HK-2 (cell line): ENCODE measurements around the gene PTPN2.
"Not testable (repeated sequence)": the region's sequence is repeated elsewhere in the genome, so short reads cannot be mapped to it uniquely, and the experiment has no call there.

ENCODE experiments used
- DNase-seq: peaks from one replicate; pipeline ENCODE4 v3.0.0-alpha.2; 2018; ENCODE audit not compliant: unreplicated experiment

PTPN2 gene

DNA sequence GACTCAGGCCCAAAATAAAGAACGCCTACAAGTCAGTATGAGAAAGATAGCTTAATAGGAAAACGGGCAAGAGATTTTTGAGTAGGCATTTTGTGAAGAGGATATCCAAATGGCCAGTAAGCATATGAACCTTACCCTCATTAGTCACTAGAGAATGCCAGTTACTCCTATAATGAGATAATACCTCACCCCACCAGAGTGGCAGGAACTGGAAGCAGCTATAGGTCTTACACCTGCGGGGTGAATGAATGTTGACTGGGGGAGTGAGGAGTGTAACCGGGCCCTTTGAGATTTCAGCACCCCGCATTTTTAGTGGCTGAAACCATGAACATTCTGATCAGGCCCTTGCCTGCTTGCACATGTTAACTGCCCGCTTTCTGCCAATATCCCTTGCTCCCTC is 7.5 kb upstream of the PTPN2 start:
- no peak for DNase-seq

DNA sequence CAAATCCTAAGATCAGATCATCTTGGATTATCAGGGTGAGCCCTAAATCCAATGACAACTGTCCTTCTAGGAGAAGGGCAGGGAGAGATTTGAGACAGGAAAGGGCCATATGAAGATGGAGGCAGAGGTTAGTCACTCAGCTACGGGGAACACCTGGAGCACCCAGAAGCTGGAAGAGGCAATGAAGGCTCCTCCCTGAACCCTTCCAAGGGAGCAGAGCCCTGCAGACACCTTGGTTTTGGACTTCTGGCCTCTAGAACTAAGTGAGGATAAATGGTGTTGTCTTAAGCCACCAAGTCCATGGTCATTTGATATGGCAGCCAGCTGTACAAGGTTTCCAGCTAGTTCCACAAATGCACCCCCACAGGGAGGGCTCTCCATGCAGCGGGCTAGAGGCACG is 6.9 kb upstream of the PTPN2 start:
- no peak for DNase-seq

DNA sequence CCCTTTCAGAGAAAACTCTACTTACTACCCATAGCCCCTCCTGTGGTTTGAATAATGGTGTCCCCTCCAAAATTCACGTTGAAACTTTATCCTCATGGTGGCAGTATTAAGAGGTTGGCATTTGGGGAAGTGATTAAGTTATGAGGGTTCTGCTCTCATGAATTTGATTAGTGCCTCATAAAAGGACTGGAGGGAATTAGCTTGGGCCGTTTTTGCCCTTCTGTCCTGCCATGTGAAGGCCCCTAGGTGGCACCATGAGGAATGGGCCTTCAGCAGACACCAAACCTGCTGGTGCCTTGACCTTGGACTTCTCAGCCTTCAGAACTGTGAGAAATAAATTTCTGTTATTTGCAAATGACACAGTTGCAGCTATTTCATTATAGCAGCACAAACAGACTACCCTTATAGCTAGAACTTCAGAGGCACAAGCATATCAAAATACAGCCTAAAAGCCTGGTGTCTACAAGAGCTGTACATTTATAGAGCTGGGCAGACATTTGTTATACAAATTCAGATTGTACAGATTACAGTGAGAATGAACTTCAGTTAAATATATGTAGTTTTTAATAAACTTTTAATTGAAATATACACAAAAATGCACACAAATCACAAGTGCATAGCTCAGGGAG is 2.6 kb upstream of the PTPN2 start:
- no peak for DNase-seq

DNA sequence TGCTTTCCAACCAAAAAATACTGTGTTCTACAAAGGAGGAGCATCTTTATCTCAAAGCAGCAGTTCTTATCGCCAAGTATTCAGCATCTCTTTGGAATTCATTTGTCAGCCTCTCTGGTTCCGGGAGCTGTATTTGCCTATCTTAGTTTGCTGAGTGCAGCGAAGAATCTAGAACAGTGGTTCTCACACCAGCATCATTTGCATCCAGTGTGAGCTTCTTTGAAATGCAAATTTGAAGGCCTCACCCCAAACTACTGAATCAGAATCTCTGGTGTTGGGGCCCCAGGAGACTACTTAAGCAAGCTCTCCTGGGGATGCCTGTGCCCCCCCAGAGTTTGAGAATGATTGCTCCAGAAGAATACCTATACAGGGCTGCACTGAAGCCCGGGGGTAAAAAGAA is 1.5 kb upstream of the PTPN2 start:
- no peak for DNase-seq

DNA sequence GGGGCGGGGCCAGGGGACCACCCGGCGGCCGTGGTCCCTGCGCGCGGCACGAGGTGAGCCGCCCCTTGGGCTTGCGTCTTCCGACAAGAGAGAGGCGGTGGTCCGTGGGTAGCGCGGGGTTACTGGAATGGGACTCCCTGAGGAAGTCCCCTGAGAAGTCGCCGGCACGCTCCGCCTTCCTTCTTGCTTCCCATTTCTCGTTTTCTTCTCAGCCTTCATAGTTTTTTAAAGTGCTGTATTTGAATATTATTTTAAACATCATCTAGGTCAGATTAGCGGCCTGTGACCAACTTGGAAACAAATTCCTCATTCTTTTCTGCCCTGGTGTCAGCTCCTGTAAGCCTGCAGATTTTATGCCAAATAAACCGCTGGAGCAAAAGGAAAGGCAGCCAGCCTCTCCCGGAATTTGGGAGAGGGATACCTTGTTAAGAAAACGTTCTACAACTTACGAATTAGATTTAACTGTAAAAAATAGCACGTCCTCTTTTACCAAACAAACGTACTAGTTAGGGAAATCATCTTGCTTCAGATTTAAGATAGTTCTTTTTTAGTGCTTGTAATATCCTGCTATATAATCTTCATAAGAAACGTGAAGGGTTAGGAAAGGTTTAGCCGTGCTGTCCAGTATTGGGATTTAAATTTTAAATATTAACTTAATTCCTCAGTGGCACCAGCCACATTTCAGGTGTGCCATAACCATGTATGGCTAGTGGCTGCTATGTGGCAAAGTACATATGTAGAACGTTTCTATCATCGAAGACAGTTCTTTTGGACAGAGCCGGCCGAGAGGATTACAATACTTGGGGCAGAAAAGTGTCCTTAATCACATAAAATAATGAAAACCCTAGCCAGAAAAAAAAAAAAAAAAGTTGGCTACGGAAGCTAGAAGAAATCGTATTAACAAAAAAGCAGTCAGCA is 628 bp upstream of the PTPN2 start:
- no peak for DNase-seq

DNA sequence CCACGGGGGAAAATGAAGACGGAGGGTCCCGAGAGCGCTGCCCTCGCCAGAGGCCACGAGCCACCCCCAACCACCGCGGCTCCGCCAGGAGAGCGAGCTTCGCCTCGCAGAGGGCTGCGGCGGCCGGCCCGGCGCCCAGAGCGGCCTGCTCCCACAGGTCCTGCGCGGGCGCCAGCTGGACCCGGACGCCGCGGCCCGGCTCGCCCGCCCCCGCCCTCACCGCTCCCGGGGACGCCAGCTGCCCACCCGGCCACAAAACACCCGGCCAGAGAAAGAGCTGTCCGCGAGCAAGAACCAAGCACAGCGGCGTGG is 709 bp downstream of the PTPN2 start:
- DNase-seq: no peak

DNA sequence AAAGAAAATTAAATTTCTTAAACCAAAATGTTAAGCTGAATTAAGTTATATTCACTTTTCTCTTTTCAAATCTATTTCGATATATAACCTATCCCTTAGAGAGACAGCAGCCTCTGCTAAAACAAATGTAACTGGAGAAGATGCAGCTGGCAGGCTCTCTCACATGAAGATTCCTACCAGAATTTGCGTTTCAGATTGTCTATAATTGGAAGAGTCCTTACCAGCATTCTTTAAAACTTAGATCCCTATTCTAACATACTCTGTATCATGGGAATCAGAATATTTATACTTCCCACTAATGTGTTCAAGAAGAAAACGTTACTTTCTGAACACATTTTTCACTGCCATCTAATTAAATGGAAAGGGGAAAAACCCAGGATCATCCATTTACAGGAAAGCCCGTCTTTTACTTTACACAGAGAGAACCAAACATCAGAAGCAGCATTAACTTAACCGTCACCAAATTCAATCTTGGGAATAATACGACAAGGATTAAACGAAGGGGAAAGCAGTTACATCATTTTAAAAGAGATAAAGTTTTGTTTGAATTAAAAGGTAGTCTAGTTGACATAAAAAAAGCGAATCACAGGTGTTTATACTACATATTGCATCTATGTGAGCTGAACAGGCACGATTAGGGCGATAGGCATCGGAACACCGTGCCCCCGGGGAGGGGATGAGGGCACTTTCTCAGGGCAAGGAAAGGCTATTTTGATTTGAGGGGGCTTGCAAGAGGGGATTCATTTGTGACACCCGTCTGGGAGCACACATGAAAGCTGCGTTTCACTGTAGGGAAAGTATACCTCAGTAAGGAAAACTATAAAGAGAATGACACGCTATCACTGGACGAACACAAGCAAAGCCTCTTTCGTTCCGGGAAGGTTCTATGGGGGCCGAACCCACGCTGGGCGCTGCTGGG is 1.3 kb downstream of the PTPN2 start:
- DNase-seq: no peak

DNA sequence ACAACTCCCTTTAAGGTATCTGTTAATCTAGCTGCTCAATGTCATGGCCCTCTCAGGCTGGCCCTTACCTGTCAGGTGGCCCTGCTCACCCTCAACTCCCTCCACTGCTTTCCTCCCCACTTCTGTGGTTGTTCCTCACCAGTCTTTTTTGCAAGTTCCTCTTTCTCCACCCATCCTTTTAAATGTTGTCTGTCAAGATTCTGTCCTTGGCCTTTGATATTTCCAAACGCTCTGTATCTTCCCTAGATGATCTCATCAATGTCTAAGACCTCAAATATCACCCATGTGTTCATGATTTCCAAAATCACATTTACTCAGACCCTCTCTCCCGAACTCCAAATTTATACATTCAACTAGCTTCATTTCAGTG is 3.5 kb downstream of the PTPN2 start:
- DNase-seq: no peak

DNA sequence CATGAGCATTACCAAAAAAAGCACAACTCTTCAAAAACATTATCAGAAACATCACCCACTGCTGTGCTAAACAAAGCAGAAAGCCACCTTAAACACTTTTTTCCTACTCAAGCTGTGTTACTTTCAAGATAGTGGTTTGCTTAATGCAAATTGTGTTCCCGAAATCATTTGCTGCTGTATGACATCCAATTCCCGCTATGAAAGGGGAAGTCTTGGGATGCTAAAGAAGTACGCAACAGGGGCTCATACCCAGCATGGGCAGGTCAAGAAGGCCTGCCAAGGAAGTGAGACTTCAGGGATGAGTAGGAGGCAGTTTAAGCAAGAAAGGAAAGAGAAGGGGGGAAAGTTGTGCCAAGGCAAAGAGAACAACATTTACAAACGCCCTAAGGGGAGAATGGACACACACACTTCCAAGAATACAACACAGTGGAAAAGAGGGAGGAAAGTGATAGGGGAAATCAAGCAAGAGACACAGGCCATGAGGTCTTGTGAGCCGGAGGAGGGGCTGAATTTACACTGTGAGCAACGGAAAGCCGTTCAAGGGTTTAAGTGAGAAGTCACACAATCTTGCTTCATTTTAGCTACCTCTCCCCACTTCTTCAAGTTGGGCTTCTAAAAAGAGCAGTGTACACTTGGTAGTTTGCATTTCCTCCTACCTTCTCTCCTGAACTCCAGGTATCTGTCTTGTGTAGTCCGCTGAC is 4.0 kb downstream of the PTPN2 start:
- no peak for DNase-seq

DNA sequence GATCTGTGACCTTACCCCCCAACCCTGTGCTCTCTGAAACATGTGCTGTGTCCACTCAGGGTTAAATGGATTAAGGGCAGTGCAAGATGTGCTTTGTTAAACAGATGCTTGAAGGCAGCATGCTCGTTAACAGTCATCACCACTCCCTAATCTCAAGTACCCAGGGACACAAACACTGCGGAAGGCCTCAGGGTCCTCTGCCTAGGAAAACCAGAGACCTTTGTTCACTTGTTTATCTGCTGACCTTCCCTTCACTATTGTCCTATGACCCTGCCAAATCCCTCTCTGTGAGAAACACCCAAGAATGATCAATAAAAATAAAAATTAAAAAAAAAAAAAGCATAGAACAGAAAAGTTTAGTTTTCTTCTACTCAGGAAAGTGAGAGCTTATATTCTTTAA is 9.0 kb downstream of the PTPN2 start:
- DNase-seq: not testable (repeated sequence)

DNA sequence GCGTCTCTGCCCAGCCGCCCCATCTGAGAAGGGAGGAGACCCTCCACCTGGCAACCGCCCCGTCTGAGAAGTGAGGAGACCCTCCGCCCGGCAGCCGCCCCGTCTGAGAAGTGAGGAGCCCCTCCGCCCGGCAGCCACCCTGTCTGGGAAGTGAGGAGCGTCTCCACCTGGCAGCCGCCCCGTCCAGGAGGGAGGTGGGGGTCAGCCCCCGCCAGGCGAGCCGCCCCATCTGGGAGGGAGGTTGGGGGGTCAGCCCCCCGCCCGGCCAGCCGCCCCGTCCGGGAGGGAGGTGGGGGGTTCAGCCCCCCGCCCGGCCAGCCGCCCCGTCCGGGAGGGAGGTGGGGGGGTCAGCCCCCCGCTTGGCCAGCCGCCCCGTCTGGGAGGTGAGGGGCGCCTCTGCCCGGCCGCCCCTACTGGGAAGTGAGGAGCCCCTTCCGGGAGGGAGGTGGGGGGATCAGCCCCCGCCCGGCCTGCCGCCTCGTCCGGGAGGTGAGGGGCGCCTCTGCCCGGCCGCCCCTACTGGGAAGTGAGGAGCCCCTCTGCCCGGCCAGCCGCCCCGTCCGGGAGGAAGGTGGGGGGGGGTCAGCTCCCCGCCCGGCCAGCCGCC is 10.0 kb downstream of the PTPN2 start:
- DNase-seq: not testable (repeated sequence)

DNA sequence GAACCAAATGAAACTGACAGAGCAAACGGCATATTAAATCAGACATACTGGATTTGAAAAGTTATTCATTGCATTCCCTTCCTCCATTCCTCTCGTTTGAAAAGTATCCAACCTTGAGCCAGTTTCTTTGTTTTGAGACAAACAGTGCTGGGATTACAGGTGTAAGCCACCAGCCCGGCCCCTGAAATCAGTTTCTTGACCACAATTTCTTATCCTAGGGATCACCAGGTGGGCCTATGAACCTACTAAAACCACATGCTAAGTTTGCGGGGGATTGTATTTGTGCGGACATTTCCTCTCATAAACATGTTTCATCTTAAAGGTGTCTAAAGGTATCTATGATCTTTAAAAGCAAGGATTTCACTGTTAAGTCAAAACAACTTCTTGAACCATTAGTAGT is 11.6 kb downstream of the PTPN2 start:
- DNase-seq: no peak

DNA sequence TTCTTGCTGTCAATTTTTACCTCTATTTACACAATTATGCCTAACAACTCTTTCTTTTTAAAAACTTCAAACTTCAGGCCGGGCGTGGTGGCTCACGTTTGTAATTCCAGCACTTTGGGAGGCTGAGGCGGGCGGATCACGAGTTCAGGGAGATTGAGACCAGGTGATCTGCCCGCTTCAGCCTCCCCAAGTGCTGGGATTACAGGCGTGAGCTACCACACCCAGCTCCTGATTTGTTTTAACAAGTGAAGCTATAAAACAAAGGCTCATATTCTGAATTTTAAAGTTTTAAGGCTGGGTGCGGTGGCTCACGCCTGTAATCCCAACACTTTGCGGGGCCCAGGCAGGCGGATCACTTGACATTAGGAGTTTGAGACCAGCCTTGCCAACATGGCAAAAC is 15.5 kb downstream of the PTPN2 start:
- DNase-seq: no peak

DNA sequence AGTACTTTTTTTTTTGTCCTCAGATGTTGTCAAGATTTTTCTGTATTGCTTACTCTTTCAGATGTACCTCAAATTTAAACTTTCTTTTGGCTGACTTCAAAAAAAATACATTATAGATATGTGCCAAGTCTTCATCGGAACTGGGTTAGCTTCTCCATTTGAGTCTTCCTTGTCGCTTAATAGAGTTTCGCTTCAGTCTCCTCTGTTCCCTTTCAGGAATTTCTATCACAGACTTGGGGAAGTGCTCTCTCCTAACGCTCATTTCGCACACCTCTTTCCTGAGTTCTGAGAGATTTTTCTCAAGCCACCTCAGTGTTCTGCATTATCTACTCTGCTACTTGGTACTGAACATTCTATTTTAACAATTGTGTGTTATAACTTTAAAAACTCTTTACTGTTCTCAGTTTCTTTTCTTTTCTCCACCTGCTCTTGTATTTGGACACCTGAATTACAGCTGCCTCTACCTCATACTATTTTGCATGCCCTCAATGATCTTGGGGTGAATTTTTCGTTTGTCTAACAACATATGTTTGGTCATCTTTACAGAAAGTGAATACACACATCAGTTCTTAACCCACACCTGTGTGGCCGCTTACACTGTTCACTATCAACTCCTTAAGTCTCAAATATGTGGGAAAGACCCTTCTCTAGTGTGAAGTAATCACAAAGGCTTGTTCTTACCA is 16.5 kb downstream of the PTPN2 start:
- no peak for DNase-seq

DNA sequence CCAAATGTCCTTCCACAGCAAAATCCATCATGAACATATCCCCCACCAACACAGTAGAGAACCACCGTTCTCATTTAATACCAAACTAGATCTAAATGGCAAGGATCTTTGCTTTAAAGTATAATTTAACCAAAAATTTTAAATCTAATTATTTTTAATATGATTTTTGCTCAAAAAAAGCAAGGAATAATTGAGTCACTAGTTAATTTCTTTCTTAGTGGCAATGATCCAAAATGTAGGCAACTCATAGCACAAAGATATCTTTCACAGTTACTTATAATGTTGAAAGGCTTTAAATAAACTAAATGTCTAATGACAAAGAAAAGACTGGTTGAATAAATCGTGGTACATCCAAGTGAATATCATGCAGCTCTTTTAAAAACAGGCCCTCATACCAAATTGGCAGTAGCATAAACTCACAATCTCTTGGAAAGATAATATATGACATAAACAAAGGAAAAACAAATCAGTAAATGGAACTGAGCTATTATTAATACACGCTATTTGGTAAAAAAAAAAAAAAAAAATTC is 20.3 kb downstream of the PTPN2 start:
- no peak for DNase-seq

DNA sequence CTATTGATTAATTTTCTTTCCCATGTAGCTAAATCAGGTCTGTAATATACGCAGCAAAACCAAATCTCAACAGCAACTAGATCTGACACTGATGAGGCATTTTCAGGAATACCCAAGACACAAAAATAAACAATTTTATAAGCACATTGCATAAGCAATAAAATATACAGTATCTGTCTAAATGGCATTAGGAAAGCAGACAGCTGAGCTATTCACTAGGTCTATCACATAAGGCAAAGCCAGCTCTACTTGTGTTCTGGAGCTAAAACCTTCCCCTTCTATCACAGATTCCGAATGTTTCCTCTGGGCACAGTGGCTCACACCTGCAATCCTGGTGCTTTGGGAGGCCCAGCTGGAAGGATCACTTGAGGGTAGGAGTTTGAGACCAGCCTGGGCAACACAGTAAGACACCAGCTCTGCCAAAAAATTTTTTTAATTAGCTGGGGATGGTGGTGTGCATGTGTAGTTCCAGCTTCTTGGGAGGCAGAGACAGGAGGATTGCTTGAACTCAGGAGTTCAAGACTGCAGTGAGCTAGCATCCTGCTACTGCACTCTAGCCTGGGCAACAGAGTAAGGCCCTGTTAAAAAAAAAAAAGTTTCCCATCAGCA is 21.1 kb downstream of the PTPN2 start:
- DNase-seq: no peak

DNA sequence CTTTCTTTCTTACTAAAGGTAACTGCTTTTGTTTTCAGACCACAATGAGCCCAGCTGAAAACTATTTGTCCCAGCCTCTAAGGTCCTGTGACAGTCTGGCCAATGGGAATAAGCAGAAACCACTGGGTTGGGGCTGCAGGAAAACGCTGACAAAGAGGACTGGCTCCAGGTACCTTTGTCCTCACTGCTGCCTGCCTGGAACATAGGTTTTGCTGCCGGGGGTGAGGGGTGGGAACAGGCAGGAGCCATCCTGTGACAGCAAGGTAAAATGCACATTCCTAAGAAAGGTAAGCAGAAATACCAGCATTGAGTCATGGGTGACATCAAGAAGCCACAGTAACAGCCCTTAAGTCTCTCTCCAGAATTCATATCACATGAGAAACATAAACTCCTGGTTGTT is 21.6 kb downstream of the PTPN2 start:
- peak; percentile 51 for DNase-seq

DNA sequence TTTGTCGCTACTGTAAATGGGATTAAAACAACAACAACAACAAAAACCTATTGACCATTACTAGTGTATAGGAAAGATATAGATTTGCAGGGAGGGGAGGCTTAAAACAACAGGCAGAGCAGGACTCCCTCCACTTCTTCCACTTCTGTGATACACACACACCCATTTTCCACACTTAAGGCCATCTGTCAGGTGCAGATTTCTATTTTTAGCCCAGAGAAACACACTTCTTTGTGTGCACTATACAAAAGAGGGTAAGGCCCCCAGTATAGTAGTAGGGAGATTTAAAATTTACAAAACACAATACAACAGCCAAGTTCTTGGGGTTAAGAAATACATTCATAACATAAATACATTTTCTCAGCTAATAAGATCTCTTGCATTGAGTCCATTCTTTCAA is 22.4 kb downstream of the PTPN2 start:
- no peak for DNase-seq

DNA sequence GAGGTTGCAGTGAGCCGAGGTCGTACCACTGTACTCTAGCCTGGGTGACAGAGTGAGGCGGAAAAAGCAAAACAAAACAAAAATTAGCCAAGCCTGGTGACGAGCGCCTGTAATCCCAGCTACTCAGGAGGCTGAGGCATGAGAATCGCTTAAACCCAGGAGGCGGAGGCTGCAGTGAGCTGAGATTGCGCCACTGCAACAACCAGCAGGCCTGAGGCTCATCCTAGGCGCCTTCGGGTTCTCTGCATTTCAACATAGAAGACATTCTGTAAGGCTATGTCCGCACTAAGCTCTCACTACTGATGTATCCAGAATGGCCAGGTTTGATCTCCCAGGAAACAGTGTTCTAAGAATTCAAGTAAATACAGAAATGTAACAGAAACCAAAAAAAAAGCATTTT is 23.5 kb downstream of the PTPN2 start:
- no peak for DNase-seq

DNA sequence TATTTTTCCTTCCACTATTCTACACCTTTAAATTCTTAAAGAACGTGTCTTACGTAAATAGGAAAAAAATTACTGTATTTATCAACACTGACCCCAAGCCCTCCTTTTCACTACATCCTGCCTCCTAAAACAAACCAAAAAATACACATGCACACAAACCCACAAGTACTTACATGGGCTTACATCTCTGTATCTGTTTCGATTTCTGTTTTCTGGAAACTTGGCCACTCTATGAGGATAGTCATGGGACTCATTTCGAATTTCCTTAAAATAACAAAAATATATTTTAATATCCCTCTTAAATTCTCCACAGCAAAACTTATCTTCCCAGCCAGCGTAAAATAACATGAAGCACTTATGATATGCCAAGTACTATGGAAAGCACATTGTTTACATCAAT is 25.0 kb downstream of the PTPN2 start:
- no peak for DNase-seq
